T-helper 2 cell (primary cell): ENCODE data around the gene JUND.

Experiments used
- DNase-seq, 5 experiments: peaks; one replicate each; pipeline versions ENCODE4 v3.0.0 to v3.0.0-alpha.2; 2012 to 2022

Gene JUND

DNA sequence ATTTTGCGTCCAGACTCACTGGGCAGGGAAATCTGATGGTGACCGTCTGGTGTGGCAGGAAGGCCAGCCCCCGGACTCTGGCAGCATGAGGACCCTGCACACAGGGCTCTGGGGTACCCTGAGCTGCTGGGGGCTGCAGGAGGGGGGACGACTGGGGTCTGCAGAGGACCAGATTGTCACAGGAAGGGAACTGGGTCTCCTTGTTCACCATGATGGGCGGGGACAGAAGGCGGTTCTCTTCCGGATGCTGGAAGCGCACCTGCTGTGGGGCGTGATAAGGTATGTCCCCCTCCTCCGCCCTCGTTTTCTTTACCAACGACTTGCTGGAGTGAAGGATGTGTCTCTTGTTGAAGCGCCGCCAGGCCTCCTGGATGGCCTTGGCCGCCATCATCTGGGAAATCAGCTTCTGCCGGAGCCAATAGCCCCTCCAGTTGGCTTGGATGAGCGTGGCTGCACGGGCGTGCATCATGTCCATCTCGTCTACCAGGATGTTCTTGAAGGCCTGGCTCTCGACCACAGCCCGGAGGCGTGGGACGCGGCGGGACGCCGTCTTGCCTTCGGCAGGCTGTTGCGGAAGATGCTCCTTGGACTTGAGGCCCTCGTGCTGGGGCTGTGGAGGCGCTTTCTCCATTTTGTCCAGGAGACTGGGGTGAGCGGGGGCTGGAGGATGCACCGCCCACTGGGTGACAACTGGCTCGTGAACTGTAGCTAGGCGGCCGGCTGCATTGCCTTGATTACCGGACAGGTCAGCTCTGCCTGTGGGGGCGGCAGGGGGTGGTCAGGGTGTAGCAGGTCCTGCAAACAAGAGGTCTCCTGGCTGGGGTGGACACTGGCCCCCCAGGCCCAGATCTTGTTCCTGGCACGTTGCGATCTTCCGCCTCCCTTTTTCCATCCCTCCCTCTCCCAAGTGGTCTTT lies 14.4 kb downstream of the JUND start:
- DNase-seq: no peak

DNA sequence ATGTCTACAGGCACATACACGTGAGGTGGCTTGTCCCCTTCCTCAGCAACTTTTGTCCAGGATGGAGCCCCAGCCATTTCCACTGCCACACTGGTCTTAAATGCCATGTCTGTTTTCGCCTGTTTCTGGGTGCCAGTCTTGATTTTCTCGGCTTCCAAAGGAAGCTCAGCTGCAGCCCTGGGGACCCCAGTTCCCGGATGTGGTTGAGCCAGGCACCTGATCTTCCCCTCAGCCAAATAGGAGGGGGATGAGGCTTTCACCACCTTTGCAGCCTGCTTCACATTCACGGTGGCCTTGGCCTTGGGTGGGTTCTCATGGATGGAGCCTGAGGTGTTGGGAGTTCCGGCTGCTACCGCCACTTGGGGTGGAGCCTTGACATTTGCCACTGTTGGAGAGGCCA lies 15.8 kb downstream of the JUND start:
- DNase-seq: no peak

DNA sequence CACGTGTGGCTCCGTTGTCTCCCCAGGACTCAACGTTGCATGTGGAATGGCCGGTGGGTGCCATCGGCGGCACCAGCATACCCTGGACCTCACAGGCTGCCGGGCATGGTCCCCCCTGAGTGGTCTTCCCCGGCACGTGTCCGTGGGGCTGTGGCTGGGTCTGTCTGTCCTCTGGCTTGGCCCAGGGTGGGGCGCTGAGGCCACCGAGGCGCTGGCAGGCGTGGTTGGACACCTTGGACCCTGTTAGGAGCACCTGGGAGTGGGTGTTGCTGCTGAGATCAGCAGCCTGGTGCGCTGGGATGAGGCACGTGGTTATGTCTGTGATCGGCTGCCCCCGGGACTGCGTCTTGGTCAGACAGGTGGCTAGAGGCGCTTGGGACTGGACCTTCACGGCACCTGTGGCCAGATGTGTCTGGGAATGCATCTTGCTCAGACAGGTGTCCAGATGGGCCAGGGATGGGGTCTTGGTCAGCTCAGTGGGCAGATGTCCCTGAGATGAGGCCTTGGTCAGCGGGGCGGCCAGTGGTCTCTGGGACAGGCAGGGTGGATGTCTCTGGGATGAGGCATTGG lies 16.4 kb downstream of the JUND start:
- DNase-seq: no peak

DNA sequence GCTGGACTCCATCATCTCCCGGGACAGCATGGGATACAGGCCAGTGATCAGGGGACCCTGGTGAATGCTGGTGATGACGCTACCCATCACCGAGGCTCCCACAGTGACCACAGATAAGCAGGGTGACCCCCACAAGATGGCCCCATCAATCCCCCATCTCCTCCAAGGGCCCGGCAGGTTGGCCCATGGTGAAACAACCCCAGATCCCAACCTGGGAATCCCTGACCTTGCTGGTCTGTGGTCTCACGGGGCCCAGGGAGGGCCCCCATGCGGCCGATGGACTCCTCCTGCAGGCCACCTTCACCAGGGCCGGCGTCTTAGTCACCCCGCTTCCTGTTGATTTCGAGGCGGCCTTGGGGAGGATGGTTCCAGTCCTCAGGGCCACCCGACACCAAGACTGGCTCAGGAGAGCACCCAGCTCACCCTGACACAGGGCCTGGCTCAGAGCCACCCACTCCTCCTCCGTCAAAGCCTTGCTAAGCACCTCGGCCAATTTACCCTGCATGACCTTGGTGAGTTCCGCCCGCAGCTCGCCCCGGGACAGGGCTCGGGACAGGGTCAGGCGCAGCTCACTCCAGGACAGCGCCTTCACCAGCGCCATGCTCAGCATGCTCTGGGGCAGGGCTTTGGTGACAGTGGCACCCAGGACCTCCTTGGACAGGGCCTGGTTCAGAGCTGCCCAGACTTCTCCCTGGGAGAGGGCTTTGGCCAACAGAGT lies 17.1 kb downstream of the JUND start:
- no peak for DNase-seq

DNA sequence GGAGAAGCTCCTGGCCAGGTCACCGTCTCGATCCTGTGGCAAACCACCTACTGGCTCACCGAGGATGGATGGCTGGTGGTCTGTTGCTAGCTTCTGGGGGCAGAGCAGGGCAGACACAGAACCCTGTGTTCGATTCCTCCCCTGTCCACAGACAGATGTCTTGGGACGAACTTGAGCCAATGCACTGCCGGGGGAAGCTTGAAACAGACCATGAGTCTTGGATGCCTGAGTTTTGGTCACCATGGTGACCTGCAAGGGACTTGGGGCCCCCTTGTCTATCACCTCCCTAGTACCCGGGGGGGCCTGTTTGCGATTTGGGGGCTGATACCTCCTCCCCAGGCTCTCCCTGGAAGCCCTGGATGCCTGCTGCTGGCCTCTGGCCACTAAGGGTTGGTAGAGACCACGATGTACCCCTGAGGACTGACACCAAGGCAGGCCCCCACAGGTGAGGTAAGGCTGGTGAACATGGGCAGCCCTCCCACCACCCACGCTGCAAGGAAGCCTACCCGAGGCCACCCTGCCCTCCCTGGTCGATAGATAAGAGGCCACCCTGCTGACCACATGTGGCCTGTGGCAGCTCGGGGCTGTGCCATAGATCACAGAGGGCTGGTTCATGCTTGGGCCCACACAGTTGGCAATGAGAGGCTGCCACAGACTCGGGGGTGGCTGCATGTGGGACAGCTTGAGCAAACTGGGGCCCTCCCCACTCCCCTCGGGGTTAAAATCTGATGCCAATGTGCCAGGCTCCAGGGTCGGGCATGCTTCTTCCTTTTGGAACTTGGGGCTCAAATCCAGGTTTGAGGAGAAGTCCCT lies 17.9 kb downstream of the JUND start:
- no peak for DNase-seq

DNA sequence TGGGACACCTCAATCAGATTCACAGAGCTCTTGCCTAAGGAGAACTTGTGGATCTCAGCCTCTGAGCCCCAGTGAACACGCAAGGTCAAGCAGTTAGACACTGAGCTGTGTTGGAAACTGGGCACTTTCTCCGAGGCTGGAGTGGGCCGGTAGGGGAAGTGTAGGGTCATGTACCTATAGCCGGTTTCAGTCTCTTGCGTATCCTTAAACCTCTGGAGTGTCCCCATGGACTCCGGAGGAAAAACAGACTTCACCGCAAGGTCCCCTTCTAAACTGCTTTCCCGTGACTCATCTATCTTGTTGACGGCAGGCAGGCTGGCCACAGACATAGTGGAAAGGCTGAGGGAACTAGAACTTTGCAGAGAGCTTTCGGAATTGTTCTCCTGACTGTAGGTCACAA lies 18.5 kb downstream of the JUND start:
- DNase-seq: no peak

DNA sequence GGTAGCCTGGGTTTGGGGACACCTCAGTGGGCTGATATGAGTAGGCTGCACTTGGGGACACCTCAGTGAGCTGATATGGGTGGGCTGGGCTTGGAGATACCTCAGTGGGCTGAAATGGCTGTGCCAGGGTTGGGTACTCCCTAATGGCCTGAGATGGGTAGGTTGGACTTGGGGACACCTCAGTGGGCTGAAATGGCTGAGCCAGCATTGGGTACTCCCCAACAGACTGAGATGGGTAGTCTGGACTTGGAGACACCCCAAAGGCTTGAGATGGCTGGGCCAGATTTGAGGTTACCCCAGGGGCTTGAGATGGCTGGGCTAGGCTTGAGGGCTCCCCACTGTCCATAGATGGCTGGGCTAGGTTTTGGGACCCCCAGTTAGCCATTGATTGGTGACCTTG lies 19.3 kb downstream of the JUND start:
- DNase-seq: no peak

DNA sequence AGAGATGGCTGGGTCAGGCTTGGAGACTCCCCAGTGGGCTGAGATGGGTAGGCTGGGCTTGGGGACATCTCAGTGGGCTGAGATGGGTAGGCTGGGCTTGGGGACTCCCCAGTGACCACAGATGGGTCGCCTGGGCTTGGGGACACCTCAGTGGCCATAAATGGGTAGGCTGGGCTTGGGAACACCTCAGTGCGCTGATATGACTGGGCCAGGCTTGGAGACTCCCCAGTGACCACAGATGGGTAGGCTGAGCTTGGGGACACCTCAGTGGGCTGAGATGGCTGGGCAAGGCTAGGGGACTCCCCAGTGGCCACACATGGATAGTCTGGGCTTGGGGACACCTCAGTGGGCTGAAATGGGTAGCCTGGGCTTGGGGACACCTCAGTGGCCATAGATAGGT lies 19.9 kb downstream of the JUND start:
- no peak for DNase-seq

DNA sequence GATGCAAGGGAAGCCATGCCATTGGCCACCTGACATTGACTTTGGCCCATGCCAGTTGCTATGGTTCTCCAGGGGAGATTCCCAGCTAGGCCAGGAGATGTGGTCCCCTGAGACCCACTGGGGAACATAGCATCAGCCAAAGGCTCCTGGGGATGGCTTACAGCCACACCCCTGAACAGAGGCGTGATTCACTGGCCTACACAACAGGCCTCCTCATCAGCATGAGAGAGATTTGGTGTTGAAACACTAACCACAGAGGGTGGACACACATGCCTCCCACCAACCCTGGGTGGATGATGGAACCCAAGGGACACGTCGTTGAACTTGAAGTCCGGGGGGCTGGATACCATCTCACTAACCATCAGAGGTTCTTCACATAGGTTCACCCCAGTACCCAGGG lies 21.5 kb downstream of the JUND start:
- DNase-seq: no peak

DNA sequence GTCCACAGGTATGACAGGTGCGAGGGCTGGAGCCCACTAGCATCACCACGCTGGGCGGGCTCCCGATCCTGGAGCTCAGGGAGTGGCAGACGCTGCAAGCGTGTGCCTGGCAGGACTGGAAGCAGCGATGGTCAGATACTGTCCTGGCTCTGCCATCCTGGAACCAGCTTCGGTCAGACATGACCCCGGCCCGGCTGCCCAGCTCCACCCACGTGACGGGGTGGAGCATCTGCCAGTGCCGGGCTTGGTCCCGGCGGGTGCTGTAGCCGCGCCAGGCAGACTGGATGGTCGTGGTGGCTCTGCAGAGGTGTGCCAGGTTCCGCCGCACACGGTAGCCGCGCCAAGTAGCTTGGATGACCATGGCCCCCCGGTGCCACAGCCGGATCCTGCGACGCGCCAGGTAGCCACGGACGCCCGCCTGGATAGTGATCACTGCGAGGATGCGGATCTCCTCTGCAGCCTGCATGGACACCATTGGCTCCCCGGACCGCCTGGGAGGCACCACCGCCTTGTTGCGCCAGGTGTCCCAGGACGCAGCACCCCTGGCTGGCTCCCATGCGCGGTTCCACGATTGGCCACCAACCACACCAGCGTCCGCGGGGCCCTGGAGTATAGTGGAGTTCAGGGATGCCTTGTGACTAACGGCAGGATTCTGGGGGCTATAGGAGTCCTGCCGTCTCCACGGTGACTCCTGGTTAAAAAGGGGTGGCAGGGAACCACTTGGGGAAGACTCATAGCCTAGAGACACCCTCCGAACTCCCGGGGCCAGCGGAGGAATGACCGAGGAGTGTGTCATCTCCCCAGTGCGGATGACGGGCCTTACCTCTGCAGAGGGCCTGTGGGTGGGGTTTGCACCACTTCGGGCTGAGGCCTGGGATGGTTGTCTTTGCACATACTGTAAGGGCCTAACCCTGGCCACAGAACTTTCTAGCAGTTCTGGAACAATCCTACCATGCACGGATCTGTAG lies 23.6 kb downstream of the JUND start:
- DNase-seq: no peak

DNA sequence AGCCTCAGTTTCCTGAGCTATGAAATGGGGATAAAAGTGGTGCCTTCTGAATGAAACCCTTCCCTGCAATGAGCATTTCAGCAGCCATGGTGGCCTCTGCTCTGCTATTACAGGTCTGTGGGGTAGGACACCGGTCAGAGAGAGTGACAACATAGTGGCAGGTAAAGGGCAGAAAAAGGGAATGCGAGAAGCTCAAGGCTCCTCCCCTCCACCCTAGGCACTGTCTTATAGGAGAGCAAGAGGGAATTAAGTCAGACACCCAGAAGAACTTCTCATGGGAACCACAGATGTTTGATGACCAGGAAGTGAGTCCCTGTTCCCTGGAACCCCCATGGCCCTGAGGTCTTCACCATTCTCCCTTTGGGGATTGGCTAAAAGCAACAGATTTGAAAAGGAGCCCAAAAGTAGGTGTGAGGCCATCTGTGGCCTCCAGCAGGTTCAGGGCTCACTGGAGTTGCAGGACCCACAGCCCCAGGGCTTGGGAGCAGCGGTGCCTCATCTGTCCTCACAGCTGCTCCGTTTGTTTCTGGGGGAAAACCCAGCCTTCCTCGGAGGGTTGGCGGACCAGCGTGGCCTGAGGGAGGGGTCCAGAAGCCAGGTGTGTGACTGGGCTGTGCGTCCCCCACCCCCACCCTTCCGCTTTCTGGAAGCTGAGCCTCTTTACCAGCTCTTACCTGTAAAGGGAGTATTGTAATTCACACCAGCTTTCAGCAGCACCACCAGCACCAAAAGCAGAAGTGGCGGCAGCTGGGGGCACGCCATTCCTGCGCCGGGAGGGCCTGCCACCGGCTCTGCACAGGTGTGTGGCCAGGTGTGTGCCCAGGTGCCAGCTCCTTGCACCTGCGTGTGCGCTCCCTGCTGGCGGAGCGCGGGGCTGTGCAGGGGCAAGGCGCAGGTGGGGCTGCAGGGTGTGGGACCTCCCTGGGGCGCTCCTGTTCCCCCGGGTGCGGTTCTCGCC lies 26.6 kb downstream of the JUND start:
- no peak for DNase-seq

DNA sequence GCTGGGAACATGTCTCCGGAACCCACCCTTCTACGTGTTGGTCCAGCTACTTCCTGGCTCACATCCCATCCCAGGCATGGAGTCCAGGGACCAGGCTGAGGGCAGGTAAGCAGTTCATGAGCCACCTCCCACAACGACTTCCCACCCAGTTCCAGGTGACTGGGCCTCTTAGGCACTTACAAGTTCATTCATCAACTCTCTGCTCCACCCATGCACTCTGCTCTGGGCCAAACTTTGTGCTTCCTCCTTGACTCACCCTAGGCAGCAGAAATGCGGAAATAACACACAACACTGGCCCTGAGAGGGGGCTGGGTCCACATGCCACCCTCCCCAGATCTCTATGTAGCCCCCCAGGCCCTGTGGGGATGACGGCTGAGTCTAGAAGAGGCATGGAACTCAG lies 27.7 kb downstream of the JUND start:
- no peak for DNase-seq

DNA sequence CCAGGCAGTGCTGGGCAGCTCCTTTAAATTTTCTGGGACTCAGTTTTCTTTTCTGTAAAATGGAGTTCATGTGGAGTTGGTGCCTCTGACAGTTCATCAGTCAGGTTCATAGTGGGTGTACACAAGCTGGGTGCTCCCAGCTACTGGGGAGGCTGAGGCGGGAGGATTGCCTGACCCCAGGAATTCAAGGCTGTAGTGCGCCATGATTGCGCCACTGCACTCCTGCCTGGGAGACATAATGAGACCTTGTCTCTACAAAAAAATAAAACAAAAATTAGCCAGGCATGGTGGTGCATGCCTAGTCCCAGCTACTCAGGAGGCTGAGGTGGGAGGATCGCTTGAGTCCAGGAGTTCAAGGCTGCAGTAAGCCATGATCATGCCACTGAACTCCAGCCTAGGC lies 28.3 kb downstream of the JUND start:
- no peak for DNase-seq

DNA sequence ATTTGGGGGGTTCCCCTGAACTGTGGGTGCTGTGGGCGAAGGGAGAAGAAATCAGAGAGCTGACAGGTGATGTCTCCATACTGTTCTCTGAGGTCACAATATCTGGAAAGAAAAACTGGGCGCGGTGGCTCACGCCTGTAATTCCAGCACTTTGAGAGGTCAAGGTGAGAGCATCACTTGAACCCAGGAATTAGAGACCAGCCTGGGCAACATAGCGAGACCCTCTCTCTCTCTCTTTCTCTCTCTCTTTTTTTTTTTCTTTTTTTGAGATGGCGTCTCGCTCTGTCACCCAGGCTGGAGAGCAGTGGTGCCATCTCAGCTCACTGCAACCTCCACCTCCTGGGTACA lies 29.1 kb downstream of the JUND start:
- DNase-seq: no peak

DNA sequence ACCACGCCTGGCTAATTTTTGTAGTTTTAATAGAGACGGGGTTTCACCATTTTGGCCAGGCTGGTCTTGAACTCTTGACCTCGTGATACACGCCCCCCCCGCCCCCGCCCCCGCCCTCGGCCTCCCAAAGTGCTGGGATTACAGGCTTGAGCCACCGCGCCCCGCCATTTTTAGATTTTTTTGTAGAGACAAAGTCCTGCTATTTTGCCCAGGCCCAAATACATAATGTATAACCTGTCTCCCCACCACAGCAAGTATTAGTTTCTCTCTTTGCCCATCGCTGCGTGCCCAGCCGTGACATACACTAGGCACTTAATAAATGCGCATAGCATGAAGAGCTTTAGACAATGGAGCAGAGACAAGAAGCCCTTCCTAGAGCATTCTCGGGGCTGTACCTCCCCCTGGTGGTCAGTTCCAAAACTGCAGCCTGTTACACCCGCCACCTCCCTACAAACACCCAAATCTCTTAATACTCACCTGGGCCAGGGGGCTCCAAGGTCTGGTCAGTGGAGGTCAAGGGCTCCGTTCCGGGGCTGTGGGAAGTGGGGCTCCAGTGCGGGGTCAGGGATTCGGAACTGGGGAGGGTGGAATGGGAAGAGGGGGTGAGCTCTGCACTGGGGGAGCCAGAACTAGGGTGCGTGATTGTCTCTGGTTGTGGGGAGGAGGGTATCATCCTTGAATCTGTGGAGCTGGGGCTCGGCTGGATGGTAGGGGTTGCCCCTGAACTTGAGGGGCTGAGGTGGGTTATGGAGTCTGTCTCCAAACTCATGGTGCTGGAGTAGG lies 29.6 kb downstream of the JUND start:
- DNase-seq: peak; percentile 56 to 75 (median 69)

DNA sequence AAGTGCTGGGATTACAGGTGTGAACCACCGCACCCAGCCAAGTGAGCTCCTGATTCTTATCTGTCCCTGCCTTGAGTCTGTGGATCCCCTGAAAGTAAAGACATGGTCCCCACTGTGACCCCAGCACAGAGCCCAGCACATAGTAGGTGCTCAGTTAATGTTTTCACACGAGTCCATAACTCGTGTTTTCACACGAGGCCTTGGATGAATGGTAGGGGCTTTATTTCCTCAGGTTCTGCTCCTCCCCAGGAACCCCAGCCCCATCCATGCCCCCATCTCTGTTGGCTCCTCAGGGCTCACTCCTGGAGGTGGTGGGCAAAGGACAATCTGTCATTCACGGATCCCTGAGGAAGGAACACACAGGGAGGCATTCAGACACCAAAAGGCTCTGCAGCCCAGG lies 31.6 kb downstream of the JUND start:
- DNase-seq: no peak

DNA sequence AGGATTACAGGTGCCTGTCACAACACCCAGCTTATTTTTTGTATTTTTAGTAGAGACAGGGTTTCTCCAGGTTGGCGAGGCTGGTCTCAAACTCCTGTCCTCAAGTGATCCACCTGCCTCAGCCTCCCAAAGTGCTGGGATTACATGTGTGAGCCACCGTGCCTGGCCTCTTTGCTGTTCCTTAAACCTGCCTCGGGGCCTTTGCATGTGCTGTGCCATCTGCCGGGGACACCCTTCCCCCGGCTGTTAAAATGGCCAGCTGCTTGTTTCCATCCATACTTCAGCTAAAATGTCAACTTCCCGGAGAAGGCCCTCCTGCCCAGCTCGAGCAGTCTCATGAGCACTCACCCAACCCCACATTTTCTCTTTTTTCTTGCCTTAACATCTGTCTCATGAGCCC lies 36.1 kb downstream of the JUND start:
- DNase-seq: no peak

DNA sequence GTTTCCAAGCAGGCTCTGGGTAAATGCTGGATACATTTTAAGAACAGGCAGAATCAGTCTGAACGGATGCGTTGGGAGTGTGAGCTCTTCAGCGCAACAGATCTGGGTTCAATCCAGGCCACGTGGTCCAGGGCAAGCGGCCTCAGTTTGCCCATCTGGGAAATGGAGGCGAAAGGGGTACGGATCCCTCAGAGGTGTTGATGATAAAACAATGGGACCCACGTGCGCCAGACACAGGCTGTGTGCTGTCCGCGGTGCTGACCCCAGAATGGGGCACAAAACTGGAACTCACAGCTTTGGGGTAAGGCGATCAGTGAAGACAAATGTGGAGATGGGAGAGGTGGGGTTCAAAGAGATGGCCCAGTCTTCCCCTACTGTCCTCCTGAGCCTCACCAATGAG lies 42.1 kb downstream of the JUND start:
- DNase-seq: no peak

DNA sequence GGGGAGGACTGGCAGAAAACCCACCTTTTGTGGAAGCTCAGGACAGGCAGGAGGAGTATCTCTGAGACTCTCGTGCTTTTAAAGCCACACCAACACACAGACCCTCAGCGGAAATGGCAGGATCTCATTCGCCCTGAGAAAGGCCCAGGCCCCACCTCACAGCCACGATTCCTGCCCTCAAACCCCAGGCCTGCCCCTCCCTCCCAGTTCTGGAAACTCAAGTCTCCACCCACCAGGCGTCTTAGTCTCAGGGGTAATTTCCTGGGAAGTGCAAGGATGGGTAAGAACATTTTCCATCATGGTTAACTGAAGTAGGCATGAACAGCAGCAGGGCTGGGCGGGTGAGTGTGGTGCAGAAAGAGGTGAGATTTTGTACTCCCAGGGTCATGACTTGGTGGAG lies 47.2 kb downstream of the JUND start:
- DNase-seq: no peak
